Vagina (tissue), 2 donors: ENCODE results near the gene IQSEC1. TPM values are rescaled to one million over a fixed set of nuclear protein-coding genes. Genes with fewer than 3 reads are reported as not detected.

Experiments
- DNase-seq, 2 donors: peaks; one replicate each; pipeline ENCODE4 v3.0.0-alpha.2; 2017; ENCODE audit errors: extremely low spot score in 2 of 2
- H3K27ac ChIP-seq: fragments of 200-600 bp; sonication (generic); one replicate; pipeline ENCODE4 v1.5.1; 2019
- H3K27me3 ChIP-seq: fragments of 200-600 bp; sonication (generic); one replicate; pipeline ENCODE4 v1.5.1; 2019
- H3K36me3 ChIP-seq, 2 donors: fragments of 200-600 bp; sonication (generic); one replicate each; pipeline ENCODE4 v1.5.1; 2017 to 2019
- H3K4me1 ChIP-seq: fragments of 200-600 bp; sonication (generic); one replicate; pipeline ENCODE4 v1.5.1; 2019
- H3K4me3 ChIP-seq, 2 donors: fragments of 200-600 bp; sonication (generic); 1 replicate in 1 of 2; 2 replicates in 1 of 2; pipeline ENCODE4 v1.5.1; 2016 to 2019
- H3K9me3 ChIP-seq: fragments of 200-600 bp; sonication (generic); one replicate; pipeline ENCODE4 v1.5.1; 2019
- POLR2A ChIP-seq, 2 donors: fragments of 450-650 bp; IDR thresholded peaks; one replicate each; pipeline ENCODE4 v1.6.1; 2017; ENCODE audit warnings: antibody characterized with exemption in 2 of 2, mild to moderate bottlenecking in 2 of 2, moderate library complexity in 2 of 2
- POLR2AphosphoS5 ChIP-seq, 2 donors: sonication (generic); formaldehyde crosslinking; IDR thresholded peaks; one replicate each; pipeline ENCODE4 v1.9.0; 2017; ENCODE audit warnings: antibody characterized with exemption in 2 of 2, mild to moderate bottlenecking in 2 of 2, low read depth in 1 of 2; ENCODE audit not compliant: insufficient read depth in 1 of 2
- intact Hi-C: fragments of 100-400 bp; cut with DNase I; formaldehyde crosslinking; loops from one replicate; pipeline ENCODE4 v1.15.1; 2023
- total RNA-seq: library from RNA; depleted of rRNA; stranded (reverse); fragments of >200 nt; gene quantifications from one replicate; pipeline ENCODE4 v1.2.3, GENCODE V29; 2016
- TF ChIP-seq, protein P1 (sequence below), 3 experiments: fragments of 450-650 bp in 2 of 3; fragments of 200-600 bp in 1 of 3; sonication (generic) in 1 of 3; IDR thresholded peaks; one replicate each; pipeline ENCODE4 v1.5.1; 2017 to 2019; ENCODE audit warnings: antibody characterized with exemption in 3 of 3, mild to moderate bottlenecking in 2 of 3, moderate library complexity in 2 of 3

The IQSEC1 gene
- total RNA-seq, 1 donor from 2014 or later = 34.9 TPM

DNA sequence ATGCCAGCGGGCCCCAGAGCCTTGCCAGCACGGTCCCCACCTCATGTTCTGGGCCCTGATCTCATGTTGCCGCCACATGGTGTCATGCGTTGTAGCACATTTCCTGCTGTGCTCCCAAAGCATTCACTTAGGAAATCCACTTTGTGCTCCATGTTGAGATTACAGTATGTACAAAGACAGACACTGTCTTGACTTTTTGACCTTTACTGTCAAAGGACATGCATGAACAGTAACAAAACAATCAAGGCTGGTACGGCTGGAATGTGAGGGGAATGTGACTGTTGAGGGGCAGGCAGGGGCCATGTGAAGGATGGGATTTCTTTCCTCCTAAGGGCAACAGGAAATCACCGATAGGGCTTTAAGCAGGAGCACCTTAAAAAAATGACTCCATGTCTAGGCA lies 178.6 kb downstream of the IQSEC1 start:
- H3K27ac ChIP-seq = no peak overlapping the region
- intact Hi-C loops = loop anchor here (5.0 kb wide), 1 partner anchor 32 kb away; no protein-coding TSS in a partner anchor
- peaks cover 0 to 9% of the 10 kb centered on the region in 2 donors for H3K36me3 ChIP-seq
- peaks cover 19% of the 10 kb centered on the region for H3K4me1 ChIP-seq
- TF ChIP-seq, protein P1, sequence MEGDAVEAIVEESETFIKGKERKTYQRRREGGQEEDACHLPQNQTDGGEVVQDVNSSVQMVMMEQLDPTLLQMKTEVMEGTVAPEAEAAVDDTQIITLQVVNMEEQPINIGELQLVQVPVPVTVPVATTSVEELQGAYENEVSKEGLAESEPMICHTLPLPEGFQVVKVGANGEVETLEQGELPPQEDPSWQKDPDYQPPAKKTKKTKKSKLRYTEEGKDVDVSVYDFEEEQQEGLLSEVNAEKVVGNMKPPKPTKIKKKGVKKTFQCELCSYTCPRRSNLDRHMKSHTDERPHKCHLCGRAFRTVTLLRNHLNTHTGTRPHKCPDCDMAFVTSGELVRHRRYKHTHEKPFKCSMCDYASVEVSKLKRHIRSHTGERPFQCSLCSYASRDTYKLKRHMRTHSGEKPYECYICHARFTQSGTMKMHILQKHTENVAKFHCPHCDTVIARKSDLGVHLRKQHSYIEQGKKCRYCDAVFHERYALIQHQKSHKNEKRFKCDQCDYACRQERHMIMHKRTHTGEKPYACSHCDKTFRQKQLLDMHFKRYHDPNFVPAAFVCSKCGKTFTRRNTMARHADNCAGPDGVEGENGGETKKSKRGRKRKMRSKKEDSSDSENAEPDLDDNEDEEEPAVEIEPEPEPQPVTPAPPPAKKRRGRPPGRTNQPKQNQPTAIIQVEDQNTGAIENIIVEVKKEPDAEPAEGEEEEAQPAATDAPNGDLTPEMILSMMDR (IDR thresholded peaks at IDR 0.05) = no peak
- TF ChIP-seq POLR2A (IDR thresholded peaks at IDR 0.05) = no peak
- no peak for TF ChIP-seq POLR2AphosphoS5 (IDR thresholded peaks at IDR 0.05; ENCODE audit: insufficient read depth in 1 of 2, low read depth in 1 of 2)
- H3K4me3 ChIP-seq = no peak overlapping the region
- no peaks in the 10 kb centered on the region for H3K9me3 ChIP-seq
- no peak for DNase-seq
- H3K27me3 ChIP-seq = no peaks in the 10 kb centered on the region

DNA sequence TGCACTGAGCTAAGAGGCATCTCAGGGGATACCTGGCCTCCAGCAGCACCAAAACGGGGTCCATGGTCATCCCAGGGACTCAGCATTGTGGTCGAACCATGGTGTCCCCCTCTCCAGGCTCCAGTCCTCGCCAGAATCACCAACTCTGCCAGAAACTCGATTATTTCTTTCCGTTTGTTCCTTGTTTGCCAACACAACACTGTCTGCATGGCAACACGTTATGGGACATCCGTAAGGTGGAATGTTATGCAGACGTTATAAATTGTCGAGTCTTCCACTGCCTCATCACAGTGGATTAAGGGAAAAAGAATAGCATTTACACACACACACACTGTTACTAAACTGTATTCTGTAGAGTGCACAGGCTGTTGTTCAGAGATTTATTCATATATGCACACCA lies 179.4 kb downstream of the IQSEC1 start:
- TF ChIP-seq POLR2A (IDR thresholded peaks at IDR 0.05) (no peak), POLR2AphosphoS5 (IDR thresholded peaks at IDR 0.05; ENCODE audit: insufficient read depth in 1 of 2, low read depth in 1 of 2) (no peak)
- TF ChIP-seq, protein P1 (IDR thresholded peaks at IDR 0.05) = no peak
- H3K9me3 ChIP-seq = no peaks in the 10 kb centered on the region
- no peaks in the 10 kb centered on the region for H3K27me3 ChIP-seq
- peaks cover 0 to 7% of the 10 kb centered on the region in 2 donors for H3K36me3 ChIP-seq
- no peak for DNase-seq
- H3K4me3 ChIP-seq = no peak overlapping the region
- H3K27ac ChIP-seq = no peak overlapping the region
- intact Hi-C loops = no loop called here
- peaks cover 19% of the 10 kb centered on the region for H3K4me1 ChIP-seq

- Histone ChIP-seq H3K9me3 (no peaks in the 10 kb centered on the region), H3K4me1 (peaks cover 19% of the 10 kb centered on the region), H3K27ac (no peak overlapping the region), H3K27me3 (no peaks in the 10 kb centered on the region), H3K36me3 (peaks cover 0 to 1% of the 10 kb centered on the region in 2 donors), H3K4me3 (no peak overlapping the region)
- DNase-seq = no peak
- intact Hi-C loops = no loop called here
- TF ChIP-seq POLR2A (IDR thresholded peaks at IDR 0.05) (no peak), POLR2AphosphoS5 (IDR thresholded peaks at IDR 0.05; ENCODE audit: insufficient read depth in 1 of 2, low read depth in 1 of 2) (no peak)
- TF ChIP-seq, protein P1 (IDR thresholded peaks at IDR 0.05) = no peak
These were observed 180.0 kb downstream of the IQSEC1 start for GRCh38 chr3:12893247-12893646.

DNA sequence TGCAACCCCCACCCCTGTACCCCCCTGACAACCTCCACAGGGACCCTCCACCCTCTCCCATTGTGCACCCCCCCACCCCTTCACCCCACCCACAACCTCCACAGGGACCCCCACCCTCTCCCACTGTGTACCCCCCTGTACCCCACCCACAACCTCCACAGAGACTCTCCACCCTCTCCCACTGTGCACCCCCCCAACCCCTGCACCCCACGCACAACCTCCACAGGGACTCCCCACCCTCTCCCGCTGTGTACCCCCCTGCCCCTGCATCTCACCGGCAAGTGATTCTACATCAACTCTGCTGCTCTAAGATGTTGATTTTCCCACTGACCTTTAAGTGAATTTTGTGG lies 180.4 kb downstream of the IQSEC1 start:
- Histone ChIP-seq H3K27ac (no peak overlapping the region), H3K4me3 (no peak overlapping the region), H3K9me3 (no peaks in the 10 kb centered on the region), H3K4me1 (peaks cover 19% of the 10 kb centered on the region), H3K27me3 (no peaks in the 10 kb centered on the region), H3K36me3 (no peaks in the 10 kb centered on the region)
- no peak for DNase-seq
- TF ChIP-seq POLR2A (IDR thresholded peaks at IDR 0.05) = no peak
- intact Hi-C loops = no loop called here

- no peak for DNase-seq
- H3K27ac ChIP-seq = no peak overlapping the region
- TF ChIP-seq, protein P1 (IDR thresholded peaks at IDR 0.05) = peak; percentile 69 to 87 (median 70)
- TF ChIP-seq POLR2AphosphoS5 (IDR thresholded peaks at IDR 0.05; ENCODE audit: insufficient read depth in 1 of 2, low read depth in 1 of 2) (peak in 1 of 2 donors; percentile 23), POLR2A (IDR thresholded peaks at IDR 0.05) (no peak)
- H3K27me3 ChIP-seq = no peaks in the 10 kb centered on the region
- H3K4me1 ChIP-seq = peaks cover 19% of the 10 kb centered on the region
- intact Hi-C loops = no loop called here
- H3K36me3 ChIP-seq = no peaks in the 10 kb centered on the region
- H3K9me3 ChIP-seq = no peaks in the 10 kb centered on the region
- peak overlapping the region in 1 of 2 donors; percentile 31 for H3K4me3 ChIP-seq
These were observed 181.0 kb downstream of the IQSEC1 start for GRCh38 chr3:12891985-12892839.
